ENCODE data around the gene ATP5F1C. TPM values are rescaled to one million over a fixed set of nuclear protein-coding genes. Genes with fewer than 3 reads are reported as not detected.
"Not testable (repeated sequence)": the region's sequence is repeated elsewhere in the genome, so short reads cannot be mapped to it uniquely, and the experiment has no call there.

ATP5F1C gene
- total RNA-seq = 100 to 1,000 TPM; 273 to 278 TPM

- CTCF ChIA-PET = interaction anchor here (0.9 to 1.4 kb wide), 5 partner anchors 13 to 1515 kb away, joined by 3 to 12 read pairs (median 4); partner anchors contain the start of gene TAF3
- Mint-ChIP-seq H3K4me3 (no peak within 1 kb of the TSS), H3K27ac (no peak within 1 kb of the TSS), H3K27me3 (no peaks in the 10 kb centered on the region), H3K4me1 (peaks cover 53% of the 10 kb centered on the region), H3K36me3 (ENCODE audit: low read depth) (peaks cover 40% of the 10 kb centered on the region), H3K9me3 (no peaks in the 10 kb centered on the region)
- POLR2A ChIA-PET = interaction anchor here (0.7 to 3.8 kb wide), 17 partner anchors 10 to 614 kb away, joined by 3 to 86 read pairs (median 4); partner anchors contain the start of genes SFMBT2 and TAF3
- peak; percentile 98 for DNase-seq
Measured at GRCh38 chr10:7787857-7788638, at the start of gene ATP5F1C, which contains the start of gene KIN. Gene ATP5F1C, plus strand, starts transcription at chr10:7788177. Its CDS starts 31 bp downstream, at chr10:7788208. Gene KIN, minus strand, starts transcription at chr10:7787993. Its CDS starts 60 bp downstream, at chr10:7787933.

GRCh38 chr10:7738536-7739407 lies 49.2 kb upstream of the ATP5F1C start:
- Mint-ChIP-seq H3K4me3 (no peak overlapping the region), H3K9me3 (no peaks in the 10 kb centered on the region), H3K36me3 (ENCODE audit: low read depth) (no peaks in the 10 kb centered on the region), H3K27me3 (no peaks in the 10 kb centered on the region), H3K4me1 (peaks cover 1% of the 10 kb centered on the region), H3K27ac (no peak overlapping the region)
- ChIA-PET CTCF (no interaction called here), POLR2A (no interaction called here)
- no peak for DNase-seq

GRCh38 chr10:7744307-7744706 lies 43.7 kb upstream of the ATP5F1C start:
- ChIA-PET CTCF (no interaction called here), POLR2A (no interaction called here)
- Mint-ChIP-seq H3K36me3 (ENCODE audit: low read depth) (peaks cover 2% of the 10 kb centered on the region), H3K4me1 (no peaks in the 10 kb centered on the region), H3K27ac (no peak overlapping the region), H3K27me3 (no peaks in the 10 kb centered on the region), H3K9me3 (no peaks in the 10 kb centered on the region), H3K4me3 (no peak overlapping the region)
- DNase-seq = no peak

DNA sequence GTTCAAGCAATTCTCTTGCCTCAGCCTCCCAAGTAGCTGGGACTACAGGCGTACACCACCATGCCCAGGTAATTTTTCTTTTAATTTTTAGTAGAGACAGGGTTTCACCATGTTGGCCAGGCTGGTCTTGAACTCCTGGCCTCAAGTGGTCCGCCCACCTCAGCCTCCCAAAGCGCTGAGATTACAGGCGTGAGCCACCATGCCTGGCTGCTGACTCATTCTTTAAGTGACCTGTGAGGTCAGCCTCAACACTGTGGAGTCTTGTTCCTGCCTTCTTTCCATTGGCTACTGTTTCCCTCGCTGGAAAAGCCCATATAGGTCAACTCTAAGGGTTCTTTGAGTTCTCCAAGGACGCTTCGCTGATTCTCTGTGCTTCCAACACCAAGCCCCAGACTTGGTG lies 39.3 kb upstream of the ATP5F1C start:
- CTCF ChIA-PET, H3K27ac Mint-ChIP-seq, H3K4me3 Mint-ChIP-seq: not testable (repeated sequence)

DNA sequence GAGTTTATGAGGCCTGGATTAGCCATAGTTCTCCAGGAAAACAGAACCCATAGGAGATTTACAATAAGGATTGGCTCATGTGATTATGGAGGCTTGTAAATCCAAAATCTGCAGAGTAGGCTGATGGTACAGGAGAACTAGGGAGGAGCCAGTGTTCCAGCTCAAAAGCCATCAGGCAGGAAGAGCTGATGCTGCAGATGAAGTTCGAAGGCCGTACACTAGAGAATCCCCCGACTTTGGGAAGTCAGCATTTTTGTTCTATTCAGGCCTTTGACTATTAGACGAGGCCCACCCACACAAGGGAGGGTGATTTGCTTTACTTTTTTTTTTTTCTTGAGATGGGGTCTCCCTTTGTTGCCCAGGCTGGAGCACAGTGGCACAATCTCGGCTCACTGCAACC lies 37.8 kb upstream of the ATP5F1C start:
- ChIA-PET POLR2A (no interaction called here), CTCF (no interaction called here)
- no peaks in the 10 kb centered on the region for H3K9me3 Mint-ChIP-seq
- no peak overlapping the region for H3K27ac Mint-ChIP-seq
- no peaks in the 10 kb centered on the region for H3K4me1 Mint-ChIP-seq
- no peaks in the 10 kb centered on the region for H3K27me3 Mint-ChIP-seq
- DNase-seq = no peak
- peaks cover 27% of the 10 kb centered on the region for H3K36me3 Mint-ChIP-seq (ENCODE audit: low read depth)
- H3K4me3 Mint-ChIP-seq = no peak overlapping the region

More for the DNA sequence above, 39.3 kb upstream of the ATP5F1C start:
- DNase-seq, H3K4me1 Mint-ChIP-seq, H3K9me3 Mint-ChIP-seq, POLR2A ChIA-PET, H3K27me3 Mint-ChIP-seq: not testable (repeated sequence)
- H3K36me3 Mint-ChIP-seq (ENCODE audit: low read depth) = peaks cover 22% of the 10 kb centered on the region

DNA sequence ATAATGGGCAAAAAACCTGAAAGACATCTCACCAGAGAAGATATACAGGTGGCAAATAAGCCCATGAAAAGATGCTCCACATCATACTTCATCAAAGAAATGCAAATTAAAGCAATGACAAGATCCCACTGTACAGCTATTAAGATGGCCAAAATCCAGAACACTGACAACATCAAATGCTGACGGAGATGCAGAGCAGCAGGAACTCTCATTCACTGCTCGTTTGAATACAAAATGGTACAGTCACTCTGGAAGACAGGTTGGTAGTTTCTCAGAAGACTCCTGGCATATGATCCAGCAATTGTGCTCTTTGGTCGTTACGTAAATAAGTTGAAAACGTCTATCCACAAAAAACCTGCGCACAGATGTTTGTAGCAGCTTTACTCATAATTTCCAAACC lies 35.7 kb upstream of the ATP5F1C start:
- Mint-ChIP-seq H3K27ac (no peak overlapping the region), H3K27me3 (no peaks in the 10 kb centered on the region), H3K4me1 (no peaks in the 10 kb centered on the region), H3K36me3 (ENCODE audit: low read depth) (peaks cover 32% of the 10 kb centered on the region), H3K9me3 (no peaks in the 10 kb centered on the region), H3K4me3 (no peak overlapping the region)
- POLR2A ChIA-PET = interaction anchor here (0.6 kb wide), 1 partner anchor 209 kb away, joined by 3 read pairs; no protein-coding TSS in a partner anchor
- no peak for DNase-seq
- CTCF ChIA-PET = interaction anchor here (1.5 kb wide), 1 partner anchor 227 kb away, joined by 4 read pairs; no protein-coding TSS in a partner anchor

DNA sequence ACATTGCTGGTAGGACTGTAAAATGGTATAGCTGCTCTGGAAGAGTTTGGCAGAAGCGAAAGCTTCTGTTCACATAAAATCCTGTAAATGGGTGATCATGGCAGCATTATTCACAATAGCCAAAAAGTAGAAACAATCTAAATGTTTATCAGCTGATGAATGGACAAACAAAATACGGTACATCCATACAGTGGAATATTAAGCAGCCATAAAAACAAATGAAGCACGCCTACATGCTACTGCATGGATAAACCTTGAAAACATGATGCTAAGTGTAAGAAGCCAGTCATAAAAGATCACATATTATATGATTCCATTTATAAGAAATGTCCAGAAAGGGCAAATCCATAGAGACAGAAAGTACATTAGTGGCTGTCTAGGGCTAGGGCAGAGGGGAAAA lies 32.9 kb upstream of the ATP5F1C start:
- Mint-ChIP-seq H3K9me3 (no peaks in the 10 kb centered on the region), H3K4me1 (no peaks in the 10 kb centered on the region), H3K4me3 (no peak overlapping the region), H3K27me3 (no peaks in the 10 kb centered on the region), H3K36me3 (ENCODE audit: low read depth) (peaks cover 46% of the 10 kb centered on the region), H3K27ac (no peak overlapping the region)
- no peak for DNase-seq
- POLR2A ChIA-PET = no interaction called here
- CTCF ChIA-PET = interaction anchor here (1.5 kb wide), 1 partner anchor 68 kb away, joined by 3 read pairs; no protein-coding TSS in a partner anchor

DNA sequence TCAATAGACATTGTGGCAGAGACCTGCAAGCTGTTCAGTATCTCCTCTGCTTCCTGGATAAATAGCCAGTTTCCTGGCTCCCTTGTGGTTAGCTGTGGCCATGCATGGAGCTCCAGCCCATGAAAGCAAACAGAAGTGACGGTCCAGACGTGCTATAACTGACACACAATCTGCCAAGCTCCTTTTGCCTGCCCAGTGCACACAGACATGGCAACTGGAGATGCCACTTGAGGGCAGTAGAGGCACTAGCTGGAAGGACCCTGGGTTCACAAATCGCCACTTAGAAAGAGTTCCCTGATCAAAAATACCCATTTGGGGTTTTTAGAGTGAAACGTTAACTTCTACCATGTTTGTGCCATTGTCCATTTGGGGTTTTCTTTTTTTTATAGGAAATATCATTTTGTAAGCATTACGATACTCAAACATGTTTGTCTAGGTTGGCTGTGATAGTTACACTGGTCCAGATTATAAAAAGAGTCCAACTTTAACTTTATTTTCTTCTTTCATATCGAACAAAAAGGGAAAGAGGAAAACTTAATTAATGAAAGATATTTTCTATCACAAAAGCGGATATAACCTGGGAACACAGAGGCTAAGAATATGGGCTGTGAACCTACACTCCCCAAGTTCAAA lies 31.5 kb upstream of the ATP5F1C start:
- Mint-ChIP-seq H3K27me3 (no peaks in the 10 kb centered on the region), H3K27ac (no peak overlapping the region), H3K9me3 (no peaks in the 10 kb centered on the region), H3K4me3 (no peak overlapping the region), H3K4me1 (no peaks in the 10 kb centered on the region), H3K36me3 (ENCODE audit: low read depth) (peaks cover 58% of the 10 kb centered on the region)
- ChIA-PET POLR2A (interaction anchor here (2.0 kb wide), 1 partner anchor 31 kb away, joined by 4 read pairs; the partner anchor contains the start of genes ATP5F1C and KIN), CTCF (interaction anchor here (0.8 to 1.6 kb wide), 7 partner anchors 9 to 231 kb away, joined by 3 to 5 read pairs (median 4); no protein-coding TSS in a partner anchor)
- DNase-seq = peak; percentile 20

DNA sequence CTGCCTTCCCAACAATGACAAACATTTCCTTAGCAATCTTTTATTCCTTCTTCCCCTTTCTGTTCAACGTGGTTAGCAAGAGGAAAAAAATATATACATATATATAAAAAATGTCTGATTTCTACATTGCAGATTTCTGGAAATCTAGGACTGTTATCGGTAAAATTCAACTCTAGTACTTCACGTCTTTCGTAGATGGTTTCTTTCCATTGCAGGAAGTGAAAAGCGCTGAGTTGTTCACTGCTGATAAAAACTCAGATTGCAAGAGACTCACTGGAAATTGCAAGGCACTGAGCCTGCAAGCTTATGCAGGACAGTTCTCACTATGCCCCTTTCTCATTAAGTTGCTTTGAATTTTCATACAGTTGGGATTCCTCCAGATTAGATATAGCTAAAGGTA lies 24.0 kb upstream of the ATP5F1C start:
- peaks cover 64% of the 10 kb centered on the region for H3K36me3 Mint-ChIP-seq (ENCODE audit: low read depth)
- H3K27ac Mint-ChIP-seq = no peak overlapping the region
- no peaks in the 10 kb centered on the region for H3K9me3 Mint-ChIP-seq
- CTCF ChIA-PET = no interaction called here
- DNase-seq = no peak
- H3K4me3 Mint-ChIP-seq = no peak overlapping the region
- POLR2A ChIA-PET = no interaction called here
- no peaks in the 10 kb centered on the region for H3K27me3 Mint-ChIP-seq
- peaks cover 7% of the 10 kb centered on the region for H3K4me1 Mint-ChIP-seq

- CTCF ChIA-PET = interaction anchor here (1.6 kb wide), 1 partner anchor 10 kb away, joined by 4 read pairs; no protein-coding TSS in a partner anchor
- POLR2A ChIA-PET = no interaction called here
- no peak overlapping the region for H3K27ac Mint-ChIP-seq
- no peak overlapping the region for H3K4me3 Mint-ChIP-seq
- peaks cover 7% of the 10 kb centered on the region for H3K4me1 Mint-ChIP-seq
- no peaks in the 10 kb centered on the region for H3K27me3 Mint-ChIP-seq
- peaks cover 57% of the 10 kb centered on the region for H3K36me3 Mint-ChIP-seq (ENCODE audit: low read depth)
- no peaks in the 10 kb centered on the region for H3K9me3 Mint-ChIP-seq
- no peak for DNase-seq
Measured at GRCh38 chr10:7766241-7766640, 21.7 kb upstream of the ATP5F1C start.

DNA sequence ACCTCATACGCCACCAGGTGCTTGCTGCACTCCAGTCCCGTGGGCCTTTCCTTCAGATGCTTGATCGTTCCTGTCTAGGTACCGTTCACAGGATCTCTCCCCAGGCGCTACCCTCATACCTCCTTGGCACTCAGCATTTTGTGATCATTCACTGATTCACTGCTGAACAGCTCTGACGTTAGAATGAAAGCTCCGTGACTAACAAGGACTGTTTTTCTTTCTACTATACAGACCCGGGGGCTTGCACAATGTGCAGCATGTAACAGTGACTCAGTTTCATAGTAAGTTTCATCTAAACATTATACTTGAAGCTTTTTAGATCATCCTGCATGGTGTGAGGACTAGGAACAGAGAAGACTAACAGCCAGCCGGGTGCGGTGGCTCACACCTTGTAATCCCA lies 20.8 kb upstream of the ATP5F1C start:
- DNase-seq = no peak
- peaks cover 49% of the 10 kb centered on the region for H3K36me3 Mint-ChIP-seq (ENCODE audit: low read depth)
- no peaks in the 10 kb centered on the region for H3K27me3 Mint-ChIP-seq
- H3K4me1 Mint-ChIP-seq = peaks cover 7% of the 10 kb centered on the region
- H3K4me3 Mint-ChIP-seq = no peak overlapping the region
- no peak overlapping the region for H3K27ac Mint-ChIP-seq
- no peaks in the 10 kb centered on the region for H3K9me3 Mint-ChIP-seq
- ChIA-PET POLR2A (no interaction called here), CTCF (no interaction called here)

- DNase-seq = no peak
- Mint-ChIP-seq H3K9me3 (no peaks in the 10 kb centered on the region), H3K4me3 (no peak overlapping the region), H3K36me3 (ENCODE audit: low read depth) (peaks cover 48% of the 10 kb centered on the region), H3K4me1 (peaks cover 7% of the 10 kb centered on the region), H3K27ac (no peak overlapping the region), H3K27me3 (no peaks in the 10 kb centered on the region)
- ChIA-PET CTCF (no interaction called here), POLR2A (interaction anchor here (1.0 kb wide), 1 partner anchor 19 kb away, joined by 3 read pairs; the partner anchor contains the start of genes ATP5F1C and KIN)
Measured at GRCh38 chr10:7768417-7768816, 19.6 kb upstream of the ATP5F1C start.
